A549 (cell line): Measurements from ENCODE around the gene CELF2.

Source experiments
- BHLHE40 ChIP-seq: IDR thresholded peaks from 2 replicates; pipeline ENCODE4 v1.6.1; 2012; ENCODE audit warnings: low read depth, low read length, inconsistent platforms
- CHD2 ChIP-seq: fragments of 150-350 bp; IDR thresholded peaks from 2 replicates; pipeline ENCODE4 v1.6.1; 2014; ENCODE audit warnings: low read length; ENCODE audit not compliant: partially characterized antibody
- CTCF ChIP-seq: fragments of >200 bp; sonication (Bioruptor Twin); formaldehyde crosslinking; IDR thresholded peaks from 3 replicates; pipeline ENCODE4 v1.5.1; 2016
- EP300 ChIP-seq, 2 experiments: fragments of >200 bp; sonication (Bioruptor Twin); formaldehyde crosslinking; IDR thresholded peaks; 2 replicates in 1 of 2; 3 replicates in 1 of 2; pipeline ENCODE4 v1.6.1; 2016 to 2017
- JUNB ChIP-seq: fragments of >200 bp; sonication (Bioruptor Twin); formaldehyde crosslinking; IDR thresholded peaks from 2 replicates; pipeline ENCODE4 v1.6.1; 2016
- NFE2L2 ChIP-seq: fragments of 150-350 bp; conservative IDR thresholded peaks from 2 replicates; pipeline ENCODE4 v1.6.1; 2014; ENCODE audit warnings: low read length
- POLR2A ChIP-seq: IDR thresholded peaks from 2 replicates; pipeline ENCODE4 v1.6.1; 2012; ENCODE audit warnings: mild to moderate bottlenecking, low read length
- SREBF2 ChIP-seq: fragments of 450-650 bp; IDR thresholded peaks from 2 replicates; pipeline ENCODE4 v1.6.1; 2014; ENCODE audit warnings: mild to moderate bottlenecking, moderate library complexity
- TP53 ChIP-seq: fragments of 250-450 bp; sonication (Bioruptor Pico); IDR thresholded peaks from 2 replicates; pipeline ENCODE4 v1.5.0; 2021; ENCODE audit warnings: mild to moderate bottlenecking, moderate library complexity
- USF2 ChIP-seq: fragments of 450-650 bp; IDR thresholded peaks from 2 replicates; pipeline ENCODE4 v1.6.1; 2014; ENCODE audit warnings: antibody characterized with exemption
- ZFP36 ChIP-seq: fragments of 450-650 bp; IDR thresholded peaks from 2 replicates; pipeline ENCODE4 v1.6.1; 2014; ENCODE audit warnings: borderline replicate concordance; ENCODE audit not compliant: partially characterized antibody
- ZNF302 ChIP-seq: fragments of 250-450 bp; sonication (Bioruptor Pico); IDR thresholded peaks from 2 replicates; pipeline ENCODE4 v1.9.0; 2021; ENCODE audit warnings: inconsistent platforms, mild to moderate bottlenecking, moderate library complexity
- TF ChIP-seq, protein P1 (sequence below): fragments of 250-450 bp; sonication (Bioruptor Pico); IDR thresholded peaks from 2 replicates; pipeline ENCODE4 v1.5.0; 2021; ENCODE audit warnings: mild to moderate bottlenecking, moderate library complexity, borderline replicate concordance
- TF ChIP-seq, protein P2 (sequence below): IDR thresholded peaks from 2 replicates; pipeline ENCODE4 v1.6.1; 2012; ENCODE audit warnings: low read depth, borderline replicate concordance

- TF ChIP-seq POLR2A (no peak), CTCF (no peak), BHLHE40 (no peak), NFE2L2 (no peak), EP300 (IDR thresholded peaks at IDR 0.05) (no peak), SREBF2 (no peak), TP53 (no peak), ZFP36 (no peak), JUNB (no peak), CHD2 (no peak), USF2 (no peak), ZNF302 (CRISPR knock-in tag) (no peak)
- TF ChIP-seq, protein P1, sequence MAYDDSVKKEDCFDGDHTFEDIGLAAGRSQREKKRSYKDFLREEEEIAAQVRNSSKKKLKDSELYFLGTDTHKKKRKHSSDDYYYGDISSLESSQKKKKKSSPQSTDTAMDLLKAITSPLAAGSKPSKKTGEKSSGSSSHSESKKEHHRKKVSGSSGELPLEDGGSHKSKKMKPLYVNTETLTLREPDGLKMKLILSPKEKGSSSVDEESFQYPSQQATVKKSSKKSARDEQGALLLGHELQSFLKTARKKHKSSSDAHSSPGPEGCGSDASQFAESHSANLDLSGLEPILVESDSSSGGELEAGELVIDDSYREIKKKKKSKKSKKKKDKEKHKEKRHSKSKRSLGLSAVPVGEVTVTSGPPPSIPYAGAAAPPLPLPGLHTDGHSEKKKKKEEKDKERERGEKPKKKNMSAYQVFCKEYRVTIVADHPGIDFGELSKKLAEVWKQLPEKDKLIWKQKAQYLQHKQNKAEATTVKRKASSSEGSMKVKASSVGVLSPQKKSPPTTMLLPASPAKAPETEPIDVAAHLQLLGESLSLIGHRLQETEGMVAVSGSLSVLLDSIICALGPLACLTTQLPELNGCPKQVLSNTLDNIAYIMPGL (CRISPR knock-in tag): no peak
- TF ChIP-seq, protein P2, sequence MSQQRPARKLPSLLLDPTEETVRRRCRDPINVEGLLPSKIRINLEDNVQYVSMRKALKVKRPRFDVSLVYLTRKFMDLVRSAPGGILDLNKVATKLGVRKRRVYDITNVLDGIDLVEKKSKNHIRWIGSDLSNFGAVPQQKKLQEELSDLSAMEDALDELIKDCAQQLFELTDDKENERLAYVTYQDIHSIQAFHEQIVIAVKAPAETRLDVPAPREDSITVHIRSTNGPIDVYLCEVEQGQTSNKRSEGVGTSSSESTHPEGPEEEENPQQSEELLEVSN: no peak
Measured at GRCh38 chr10:10993785-10994184, 23.9 kb upstream of the CELF2 start.
